HG03066 (cell line): Measurements from ENCODE around the gene FUT1.
"Not testable (repeated sequence)": the region's sequence is repeated elsewhere in the genome, so short reads cannot be mapped to it uniquely, and the experiment has no call there.

Source experiments
- ATAC-seq: cut with Tn5 transposase; IDR thresholded peaks from one replicate; pipeline ENCODE4 v1.9.1; 2021; ENCODE audit warnings: low read depth; ENCODE audit not compliant: unreplicated experiment

Gene FUT1

GRCh38 chr19:48718711-48719231 lies 33.7 kb downstream of the FUT1 start:
- ATAC-seq = no peak

GRCh38 chr19:48718106-48718505 lies 34.3 kb downstream of the FUT1 start:
- not testable (repeated sequence) for ATAC-seq

GRCh38 chr19:48716562-48717291 lies 35.7 kb downstream of the FUT1 start:
- ATAC-seq = no peak

DNA sequence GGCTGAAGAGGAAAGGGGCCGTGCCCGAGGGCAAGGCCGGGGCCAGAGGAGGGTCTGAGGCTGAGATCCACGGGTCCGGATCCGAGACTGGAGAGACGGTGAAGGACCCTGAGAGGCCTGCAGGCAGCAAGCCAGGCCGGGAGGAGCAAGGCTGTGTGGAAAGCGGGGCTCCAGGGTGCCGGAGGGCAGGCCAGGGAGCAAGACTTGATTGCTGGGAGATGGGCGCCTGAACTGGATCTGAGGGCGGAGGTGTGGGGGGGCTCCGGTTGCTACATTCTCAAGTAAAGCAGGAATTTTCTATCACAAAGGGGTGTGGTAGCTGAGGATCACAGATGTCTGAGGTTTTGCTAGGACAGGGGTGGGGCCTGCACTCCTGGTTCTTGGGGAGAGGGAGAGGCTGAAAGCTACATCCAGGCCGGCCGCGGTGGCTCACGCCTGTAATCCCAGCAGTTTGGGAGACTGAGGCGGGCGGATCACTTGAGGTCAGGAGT lies 36.7 kb downstream of the FUT1 start:
- ATAC-seq = no peak

DNA sequence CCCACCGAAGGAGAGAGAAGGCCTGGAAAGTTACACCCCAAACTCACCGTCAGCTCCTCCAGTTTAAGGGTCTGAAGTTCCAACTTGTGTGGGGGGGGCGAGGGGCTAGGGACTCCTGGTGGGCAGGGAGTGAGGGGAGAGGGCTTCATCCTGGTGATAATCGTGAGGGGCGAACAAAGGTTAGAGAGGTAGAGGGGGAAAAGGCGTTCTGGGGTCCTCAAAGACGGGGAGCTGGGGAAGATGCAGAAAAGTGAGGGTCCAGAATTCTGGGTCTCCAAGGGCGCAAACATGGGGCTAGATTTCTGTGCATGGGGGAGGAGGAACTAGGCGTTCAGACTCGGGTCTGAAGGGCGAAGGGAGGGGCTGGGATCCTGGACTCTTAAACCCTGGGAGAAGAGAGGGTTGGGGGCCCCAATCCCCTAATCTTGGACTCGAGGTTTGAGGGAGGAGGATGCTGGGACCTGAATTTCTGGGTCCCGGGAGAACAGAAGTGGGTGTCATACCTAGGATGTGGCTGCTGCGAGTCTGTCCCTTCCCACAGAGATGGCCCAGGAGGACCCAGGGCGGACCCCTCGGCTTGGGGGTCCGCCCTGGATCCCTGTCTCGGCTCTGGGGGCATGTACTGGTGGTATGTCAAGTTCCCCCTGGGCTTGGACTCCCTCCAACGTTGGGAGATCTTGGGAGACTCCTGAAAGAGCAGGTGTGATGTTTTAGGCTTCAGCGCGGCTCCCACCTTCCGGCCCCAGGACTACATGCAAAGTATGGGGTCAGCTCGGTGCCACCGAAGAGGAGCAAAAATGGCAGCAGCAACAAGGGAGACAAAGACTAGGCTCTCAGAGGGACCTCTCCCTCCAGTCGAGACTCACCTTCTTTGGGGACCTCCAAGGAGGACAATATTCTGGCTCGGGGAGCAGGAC lies 37.4 kb downstream of the FUT1 start:
- ATAC-seq = no peak

DNA sequence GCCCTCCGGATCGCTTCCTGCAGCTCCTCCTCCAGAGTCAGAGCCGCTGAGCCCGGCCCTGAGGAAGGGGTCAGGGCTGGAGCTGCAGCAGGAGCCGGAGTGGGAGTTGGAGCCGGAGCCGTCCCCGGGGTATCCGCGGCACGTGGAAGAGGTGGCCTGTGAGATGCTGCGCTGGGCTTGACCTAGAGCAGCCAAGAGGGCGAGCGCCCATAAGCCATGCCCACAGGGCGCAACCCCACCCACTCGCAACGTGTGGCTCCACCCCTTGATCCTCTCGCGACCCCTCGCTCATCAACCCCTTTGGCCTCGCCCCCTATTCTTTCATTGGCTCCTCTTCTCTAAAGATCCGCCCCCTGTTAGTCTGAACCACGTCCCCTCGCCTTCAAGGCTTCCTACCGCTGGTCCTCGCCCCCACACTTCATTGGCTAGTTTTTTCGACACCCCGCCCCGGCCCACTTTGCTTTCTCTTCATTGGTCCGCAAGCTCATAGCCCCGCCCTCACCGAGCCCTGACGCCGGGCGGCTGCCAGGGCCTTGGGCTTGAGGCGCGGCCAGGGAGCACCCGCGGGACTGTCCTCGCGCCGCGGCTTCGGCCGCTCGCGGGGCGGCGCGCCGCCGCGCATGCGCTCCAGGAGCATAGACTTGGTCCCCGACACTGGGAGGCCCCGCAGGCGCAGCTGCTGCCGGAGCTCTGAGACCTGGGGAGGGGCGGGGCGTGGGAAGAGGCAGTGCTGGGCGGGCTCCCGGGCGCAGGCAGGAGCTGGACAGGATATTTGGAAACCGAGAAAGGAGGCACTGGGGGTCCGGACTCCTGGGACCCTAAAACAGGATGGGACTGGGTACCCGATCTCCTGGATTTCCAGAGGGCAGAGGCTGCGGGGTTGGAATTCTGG lies 38.3 kb downstream of the FUT1 start:
- peak; percentile 89 for ATAC-seq

DNA sequence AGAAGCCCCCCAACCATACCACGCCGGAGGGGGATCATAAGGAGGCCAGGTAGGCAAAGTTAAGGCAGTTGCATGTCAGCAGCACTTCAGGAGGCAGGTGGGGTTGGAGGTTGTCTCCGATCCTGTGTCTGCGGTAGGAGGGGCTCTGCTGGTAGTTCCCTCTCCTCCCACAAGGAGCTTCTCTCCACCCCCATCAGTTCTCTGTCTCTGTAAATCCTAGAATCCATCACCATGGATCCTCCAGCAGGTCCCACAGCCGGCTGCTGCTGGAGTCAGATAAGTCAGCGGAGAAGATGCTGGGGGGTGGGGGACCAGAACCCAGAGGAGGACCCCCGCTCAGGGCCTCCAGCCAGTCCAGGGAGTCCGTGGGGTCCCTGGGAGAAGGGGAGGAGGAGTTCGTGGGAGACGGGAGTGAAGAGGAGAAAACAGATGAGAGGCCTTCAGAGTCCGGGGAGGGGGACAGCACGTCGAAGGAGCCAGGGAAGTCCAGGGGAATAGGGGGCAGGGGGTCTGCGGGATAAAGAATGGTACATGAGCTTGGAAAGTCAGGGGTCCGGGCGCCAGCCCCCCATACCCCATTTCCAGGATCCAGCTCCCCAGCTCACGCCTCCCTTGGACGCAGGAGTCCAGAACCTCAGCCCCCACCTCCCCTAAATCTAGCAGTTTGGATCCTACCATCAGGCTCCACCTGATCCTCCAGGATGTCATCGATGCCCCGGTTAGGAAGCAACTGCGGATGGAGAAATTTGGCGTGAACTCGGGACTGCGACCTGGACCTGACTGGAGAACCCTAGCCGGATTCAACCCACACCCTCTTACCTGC lies 39.2 kb downstream of the FUT1 start:
- no peak for ATAC-seq

DNA sequence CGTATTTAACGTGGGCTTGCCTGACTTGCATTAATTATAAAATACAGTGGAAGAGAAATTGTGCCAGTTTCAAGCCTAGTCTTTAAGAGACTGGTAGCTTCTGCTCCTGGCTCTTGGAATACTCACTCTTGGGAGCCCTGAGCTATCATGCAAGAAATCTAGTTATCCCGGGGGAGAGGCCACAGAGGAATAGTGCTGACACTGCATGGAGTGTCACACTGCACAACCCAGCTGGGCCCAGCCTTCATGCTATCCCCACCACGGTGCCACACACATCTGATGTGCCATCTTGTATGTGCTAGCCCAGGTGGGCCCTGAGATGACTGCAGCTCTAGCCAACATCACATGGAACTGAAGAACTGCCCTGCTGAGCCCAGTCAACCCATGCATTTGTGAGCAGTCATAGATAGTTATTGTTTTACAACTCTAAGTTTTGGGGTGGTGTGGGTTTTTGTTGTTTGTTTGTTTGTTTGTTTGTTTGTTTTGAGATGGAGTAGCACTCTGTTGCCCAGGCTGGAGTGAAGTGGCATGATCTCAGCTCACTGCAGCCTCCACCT lies 41.3 kb downstream of the FUT1 start:
- ATAC-seq = no peak

- ATAC-seq = no peak
Measured at GRCh38 chr19:48708471-48708870, 44.0 kb downstream of the FUT1 start.

DNA sequence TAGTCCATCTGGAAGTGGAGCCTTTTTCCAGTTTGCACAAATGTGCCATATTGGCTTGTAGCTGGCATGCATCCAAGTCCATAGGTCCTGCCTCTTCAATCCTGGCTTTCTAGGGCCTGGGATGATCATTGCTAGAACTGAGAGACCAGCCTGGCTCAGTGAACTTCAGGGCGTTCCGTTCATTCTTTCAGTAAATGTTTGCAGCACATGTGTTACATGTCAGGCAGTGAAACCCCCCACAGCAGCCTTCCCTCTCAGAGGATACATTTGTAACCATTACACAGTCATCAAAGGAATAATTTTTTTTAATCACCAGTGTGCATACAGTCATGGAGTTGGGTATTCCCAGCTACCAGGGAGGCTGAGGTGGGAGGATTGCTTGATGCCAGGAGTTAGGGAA lies 47.0 kb downstream of the FUT1 start:
- no peak for ATAC-seq

DNA sequence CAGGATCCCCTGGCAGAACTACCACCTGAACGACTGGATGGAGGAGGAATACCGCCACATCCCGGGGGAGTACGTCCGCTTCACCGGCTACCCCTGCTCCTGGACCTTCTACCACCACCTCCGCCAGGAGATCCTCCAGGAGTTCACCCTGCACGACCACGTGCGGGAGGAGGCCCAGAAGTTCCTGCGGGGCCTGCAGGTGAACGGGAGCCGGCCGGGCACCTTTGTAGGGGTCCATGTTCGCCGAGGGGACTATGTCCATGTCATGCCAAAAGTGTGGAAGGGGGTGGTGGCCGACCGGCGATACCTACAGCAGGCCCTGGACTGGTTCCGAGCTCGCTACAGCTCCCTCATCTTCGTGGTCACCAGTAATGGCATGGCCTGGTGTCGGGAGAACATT lies 49.1 kb downstream of the FUT1 start:
- no peak for ATAC-seq

DNA sequence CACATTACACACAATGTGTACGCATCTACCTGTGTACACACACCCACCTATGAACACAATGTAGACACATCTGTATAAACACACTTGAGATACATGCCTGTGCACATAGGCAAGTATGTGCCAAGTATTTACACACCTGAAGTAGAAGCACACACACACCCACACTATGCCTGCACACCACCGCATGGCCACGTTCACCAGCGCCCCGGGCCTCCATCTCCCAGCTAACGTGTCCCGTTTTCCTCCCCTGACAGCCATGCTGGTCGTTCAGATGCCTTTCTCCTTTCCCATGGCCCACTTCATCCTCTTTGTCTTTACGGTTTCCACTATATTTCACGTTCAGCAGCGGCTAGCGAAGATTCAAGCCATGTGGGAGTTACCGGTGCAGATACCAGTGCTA lies 49.7 kb downstream of the FUT1 start:
- ATAC-seq = no peak

- no peak for ATAC-seq
Measured at GRCh38 chr19:48698046-48698445, 54.4 kb downstream of the FUT1 start.
